HL-60 (cell line): ENCODE measurements around the gene ARID4A.

Source experiments
- DNase-seq, 2 experiments: peaks; one replicate each; pipeline ENCODE4 v3.0.0-alpha.2; 2010 to 2020; ENCODE audit warnings: low read depth in 1 of 2, low spot score in 1 of 2
- H3K27ac ChIP-seq: fragments of 250-450 bp; sonication (Bioruptor Pico); replicated peaks from 2 replicates; pipeline ENCODE4 v1.5.1; 2020; ENCODE audit warnings: mild to moderate bottlenecking, moderate library complexity
- H3K27me3 ChIP-seq: fragments of 250-450 bp; sonication (Bioruptor Pico); 2 replicates; pipeline ENCODE4 v1.5.1; 2021; ENCODE audit warnings: mild to moderate bottlenecking, moderate library complexity; ENCODE audit not compliant: insufficient read depth, poor library complexity, severe bottlenecking
- H3K4me3 ChIP-seq: replicated peaks from 2 replicates; pipeline ENCODE4 v1.5.1; 2011; ENCODE audit warnings: mild to moderate bottlenecking, control low read depth, low read length; ENCODE audit not compliant: insufficient read depth
- CTCF ChIP-seq: IDR thresholded peaks from one replicate; pipeline ENCODE4 v1.5.1; 2011; ENCODE audit warnings: low read length, control low read depth, inconsistent platforms; ENCODE audit not compliant: insufficient read depth
- GABPA ChIP-seq: IDR thresholded peaks from 2 replicates; pipeline ENCODE4 v1.6.1; 2012; ENCODE audit warnings: low read depth
- POLR2AphosphoS5 ChIP-seq: IDR thresholded peaks from 2 replicates; pipeline ENCODE4 v1.6.1; 2012; ENCODE audit warnings: low read depth
- SPI1 ChIP-seq: IDR thresholded peaks from 2 replicates; pipeline ENCODE4 v1.6.1; 2012; ENCODE audit warnings: low read depth, mild to moderate bottlenecking, borderline replicate concordance
- TF ChIP-seq, protein P1 (sequence below): IDR thresholded peaks from 2 replicates; pipeline ENCODE4 v1.6.1; 2012; ENCODE audit warnings: low read depth; ENCODE audit not compliant: insufficient replicate concordance

The ARID4A gene

DNA sequence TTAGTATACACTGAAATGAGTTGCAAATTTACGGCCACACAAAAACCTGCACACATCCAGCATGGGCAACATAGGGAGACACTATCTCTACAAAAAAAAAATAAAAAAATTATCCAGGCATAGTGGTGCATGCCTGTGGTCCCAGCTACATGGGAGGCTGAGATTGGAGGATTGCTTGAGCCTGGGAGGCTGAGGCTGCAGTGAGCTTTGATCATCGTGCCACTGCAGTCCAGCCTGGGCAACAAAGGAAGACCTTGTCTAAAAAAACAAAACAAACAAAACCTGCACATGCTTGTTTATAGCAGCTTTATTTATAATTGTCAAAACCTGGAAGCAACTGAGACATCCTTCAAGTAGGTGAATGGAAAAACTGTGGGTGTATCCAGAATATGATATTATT, 92.5 kb downstream of the ARID4A start:
- TF ChIP-seq CTCF, result no peak
- TF ChIP-seq, protein P1, sequence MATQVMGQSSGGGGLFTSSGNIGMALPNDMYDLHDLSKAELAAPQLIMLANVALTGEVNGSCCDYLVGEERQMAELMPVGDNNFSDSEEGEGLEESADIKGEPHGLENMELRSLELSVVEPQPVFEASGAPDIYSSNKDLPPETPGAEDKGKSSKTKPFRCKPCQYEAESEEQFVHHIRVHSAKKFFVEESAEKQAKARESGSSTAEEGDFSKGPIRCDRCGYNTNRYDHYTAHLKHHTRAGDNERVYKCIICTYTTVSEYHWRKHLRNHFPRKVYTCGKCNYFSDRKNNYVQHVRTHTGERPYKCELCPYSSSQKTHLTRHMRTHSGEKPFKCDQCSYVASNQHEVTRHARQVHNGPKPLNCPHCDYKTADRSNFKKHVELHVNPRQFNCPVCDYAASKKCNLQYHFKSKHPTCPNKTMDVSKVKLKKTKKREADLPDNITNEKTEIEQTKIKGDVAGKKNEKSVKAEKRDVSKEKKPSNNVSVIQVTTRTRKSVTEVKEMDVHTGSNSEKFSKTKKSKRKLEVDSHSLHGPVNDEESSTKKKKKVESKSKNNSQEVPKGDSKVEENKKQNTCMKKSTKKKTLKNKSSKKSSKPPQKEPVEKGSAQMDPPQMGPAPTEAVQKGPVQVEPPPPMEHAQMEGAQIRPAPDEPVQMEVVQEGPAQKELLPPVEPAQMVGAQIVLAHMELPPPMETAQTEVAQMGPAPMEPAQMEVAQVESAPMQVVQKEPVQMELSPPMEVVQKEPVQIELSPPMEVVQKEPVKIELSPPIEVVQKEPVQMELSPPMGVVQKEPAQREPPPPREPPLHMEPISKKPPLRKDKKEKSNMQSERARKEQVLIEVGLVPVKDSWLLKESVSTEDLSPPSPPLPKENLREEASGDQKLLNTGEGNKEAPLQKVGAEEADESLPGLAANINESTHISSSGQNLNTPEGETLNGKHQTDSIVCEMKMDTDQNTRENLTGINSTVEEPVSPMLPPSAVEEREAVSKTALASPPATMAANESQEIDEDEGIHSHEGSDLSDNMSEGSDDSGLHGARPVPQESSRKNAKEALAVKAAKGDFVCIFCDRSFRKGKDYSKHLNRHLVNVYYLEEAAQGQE, result no peak
- no peak for TF ChIP-seq POLR2AphosphoS5
- TF ChIP-seq SPI1, result no peak
- TF ChIP-seq GABPA, result no peak
- Histone ChIP-seq H3K4me3 (no peak overlapping the region), H3K27me3 (no peaks in the 10 kb centered on the region), H3K27ac (no peak overlapping the region)
- no peak for DNase-seq

DNA sequence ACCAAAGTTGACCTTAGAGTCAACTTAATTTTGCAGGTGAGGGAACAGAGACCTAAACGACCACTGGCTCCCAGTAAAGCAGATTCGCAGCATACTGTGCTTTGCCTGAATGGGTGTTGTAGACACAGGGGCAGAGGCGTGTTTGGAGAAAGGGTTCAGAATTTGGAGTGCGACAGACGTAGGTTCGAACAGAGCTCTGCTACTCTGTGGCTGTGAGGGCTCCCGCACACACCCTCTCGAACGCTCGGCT, 97.1 kb downstream of the ARID4A start:
- TF ChIP-seq GABPA (no peak), CTCF (no peak), POLR2AphosphoS5 (no peak), SPI1 (no peak)
- TF ChIP-seq, protein P1, result no peak
- Histone ChIP-seq H3K27me3 (no peaks in the 10 kb centered on the region), H3K4me3 (no peak overlapping the region), H3K27ac (no peak overlapping the region)
- no peak for DNase-seq

DNA sequence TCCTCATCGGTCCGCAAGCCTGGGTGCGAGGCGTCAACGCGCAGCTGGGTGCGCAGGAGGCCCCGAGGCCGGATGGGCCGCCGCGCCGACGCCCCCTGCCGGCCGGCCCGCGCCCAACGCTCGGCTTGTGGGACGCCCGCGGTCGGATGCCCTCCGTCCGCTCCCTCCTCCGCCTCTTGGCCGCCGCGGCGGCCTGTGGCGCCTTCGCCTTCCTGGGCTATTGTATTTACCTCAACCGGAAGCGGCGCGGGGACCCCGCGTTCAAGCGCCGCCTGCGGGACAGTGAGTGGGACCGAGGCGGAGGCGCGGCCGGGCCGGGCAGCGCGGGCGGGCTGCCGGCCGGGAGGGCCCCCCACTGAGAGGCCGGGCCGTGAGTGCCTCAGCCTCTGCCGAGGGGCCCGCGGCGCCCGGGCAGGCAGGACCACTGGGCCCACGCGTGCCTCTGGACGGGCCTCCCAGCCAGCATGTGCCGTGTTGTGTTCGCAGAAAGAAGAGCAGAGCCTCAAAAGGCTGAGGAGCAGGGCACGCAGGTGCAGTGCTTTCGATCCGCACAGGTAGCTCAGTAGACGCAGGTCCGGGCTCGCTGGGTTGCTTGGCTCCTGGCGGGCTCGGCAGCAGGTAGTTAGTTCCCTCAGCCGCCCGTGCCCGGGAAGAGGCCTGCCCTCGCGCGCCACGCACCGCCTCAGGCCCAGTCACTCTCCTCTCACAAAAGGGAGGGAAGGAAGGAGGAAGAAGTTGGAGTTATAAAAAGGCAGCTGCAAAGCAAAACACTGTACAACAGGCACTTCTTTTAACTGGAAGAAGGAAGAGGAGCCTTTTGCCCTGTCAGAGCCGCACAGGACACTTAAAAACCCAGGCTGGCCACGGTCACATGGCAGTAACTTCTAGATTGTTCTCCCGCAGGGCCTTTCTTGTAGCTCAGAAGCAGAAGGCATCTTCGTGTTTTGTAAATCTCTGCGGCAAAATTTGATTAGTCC, 97.7 kb downstream of the ARID4A start, which contains the start of gene TOMM20L:
Gene TOMM20L (plus strand): TSS at position 119 of the 977 bp plus-strand sequence. CDS start 28 bp downstream, at position 147.
- Histone ChIP-seq H3K4me3 (peak within 1 kb of the TSS; percentile 39), H3K27ac (no peak within 1 kb of the TSS)
- TF ChIP-seq SPI1 (no peak), CTCF (peak; percentile 44), POLR2AphosphoS5 (no peak)
- TF ChIP-seq, protein P1, result no peak

More for the DNA sequence above, 97.7 kb downstream of the ARID4A start, which contains the start of gene TOMM20L:
- DNase-seq, result peak; percentile 50 to 75
- H3K27me3 ChIP-seq, result no peaks in the 10 kb centered on the region
